ENCODE measurements around the gene MAPK8IP3.

Gene MAPK8IP3

DNA sequence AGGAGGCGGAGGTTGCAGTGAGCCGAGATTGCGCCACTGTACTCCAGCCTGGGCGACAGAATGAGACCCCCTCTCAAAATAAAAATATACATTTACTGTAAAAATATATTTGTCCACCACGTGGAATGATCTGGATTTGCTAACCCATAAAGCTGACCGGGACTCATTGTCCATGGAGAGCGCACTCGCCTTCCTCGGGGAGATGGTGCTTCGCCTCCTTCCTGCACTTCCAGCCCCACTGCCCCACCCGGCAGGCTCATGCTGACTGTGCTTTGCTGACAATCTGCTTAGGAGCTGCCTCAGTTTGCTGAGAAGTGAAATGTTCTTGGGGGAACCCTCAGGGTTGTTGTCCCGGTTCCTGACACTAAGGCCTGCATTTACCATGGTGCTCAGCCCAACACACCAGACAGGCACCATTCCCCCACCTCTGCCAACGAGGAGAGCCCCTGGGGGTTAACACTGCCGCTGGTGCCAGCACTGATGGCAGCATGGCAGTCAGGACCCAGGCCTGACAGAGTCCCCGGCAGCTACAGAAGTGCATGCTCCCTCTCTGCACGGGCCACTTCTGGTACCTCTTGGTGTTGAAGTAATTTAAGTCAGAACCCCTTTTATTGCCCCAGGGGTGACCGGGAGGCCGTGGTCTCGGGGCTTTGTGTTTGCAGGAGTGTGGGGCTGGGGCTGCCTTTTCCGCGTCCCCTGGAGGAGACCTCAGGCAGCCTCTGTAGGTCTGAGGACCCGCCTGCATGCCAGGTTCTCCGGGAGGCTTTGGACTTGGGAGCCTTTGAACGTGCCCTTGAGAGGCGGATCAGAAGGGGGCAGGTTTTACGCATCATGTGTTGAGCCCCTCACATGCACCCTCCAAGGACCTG lies 79.2 kb downstream of the MAPK8IP3 start:
- H2AK5ac ChIP-seq (ENCODE audit: low read length, severe bottlenecking): no peak overlapping the region
- WGBS: 95% methylated on average over 23 of the region's 26 CpGs
- H3K9me3 ChIP-seq (ENCODE audit: control insufficient read depth, low read length): no peaks in the 10 kb centered on the region
- H3K4me3 ChIP-seq (ENCODE audit: insufficient read depth in 1 of 2, low read depth in 1 of 2, low read length in 2 of 2): no peak overlapping the region
- H3K4me1 ChIP-seq (ENCODE audit: control insufficient read depth, insufficient read depth, low read depth, low read length): peaks cover 15% of the 10 kb centered on the region
- no peak overlapping the region for H3K4ac ChIP-seq (ENCODE audit: low read depth in 1 of 2, low read length in 2 of 2)
- no peak overlapping the region for H2AFZ ChIP-seq (ENCODE audit: low read depth, low read length)
- no peak overlapping the region for H3K4me2 ChIP-seq (ENCODE audit: low read length, poor library complexity, severe bottlenecking)
- no peak overlapping the region for H2BK5ac ChIP-seq (ENCODE audit: low read depth, low read length, poor library complexity, severe bottlenecking)
- no peak overlapping the region for H4K91ac ChIP-seq (ENCODE audit: low read length)
- H3K27me3 ChIP-seq (ENCODE audit: control insufficient read depth in 1 of 2, insufficient read depth in 1 of 2, low read length in 2 of 2): no peaks in the 10 kb centered on the region
- DNase-seq: no peak
- H3K27ac ChIP-seq (ENCODE audit: low read length, poor library complexity, severe bottlenecking): no peak overlapping the region
- H2BK15ac ChIP-seq (ENCODE audit: low read depth, poor library complexity, severe bottlenecking): no peak overlapping the region
- peaks cover 45% of the 10 kb centered on the region for H3K79me1 ChIP-seq (replicated peaks; ENCODE audit: low read length, poor library complexity, severe bottlenecking)
- H3K36me3 ChIP-seq (ENCODE audit: control insufficient read depth in 1 of 2, insufficient read depth in 2 of 2, low read depth in 1 of 2, low read length in 2 of 2): peaks cover 30 to 62% of the 10 kb centered on the region in 2 experiments
- no peak overlapping the region for H3K23ac ChIP-seq (ENCODE audit: low read length in 2 of 2)
- H3K14ac ChIP-seq (ENCODE audit: low read length in 2 of 2): no peak overlapping the region
- H2BK12ac ChIP-seq (ENCODE audit: low read length in 2 of 2): no peak overlapping the region
- no peak overlapping the region for H2BK120ac ChIP-seq (ENCODE audit: low read depth, low read length)
- no peak overlapping the region for H4K8ac ChIP-seq (ENCODE audit: low read length)
- no peak overlapping the region for H3K9ac ChIP-seq (ENCODE audit: low read length)
- no peak overlapping the region for H3K18ac ChIP-seq (ENCODE audit: low read depth in 1 of 2, low read length in 2 of 2)

GRCh38 chr16:1785846-1786170 lies 79.8 kb downstream of the MAPK8IP3 start:
- no peak overlapping the region for H3K4ac ChIP-seq (ENCODE audit: low read depth in 1 of 2, low read length in 2 of 2)
- H2AFZ ChIP-seq (ENCODE audit: low read depth, low read length): no peak overlapping the region
- DNase-seq: no peak
- no peak overlapping the region for H3K27ac ChIP-seq (ENCODE audit: low read length, poor library complexity, severe bottlenecking)
- no peak overlapping the region for H2AK5ac ChIP-seq (ENCODE audit: low read length, severe bottlenecking)
- H3K4me2 ChIP-seq (ENCODE audit: low read length, poor library complexity, severe bottlenecking): no peak overlapping the region
- peaks cover 15% of the 10 kb centered on the region for H3K4me1 ChIP-seq (ENCODE audit: control insufficient read depth, insufficient read depth, low read depth, low read length)
- H3K36me3 ChIP-seq (ENCODE audit: control insufficient read depth in 1 of 2, insufficient read depth in 2 of 2, low read depth in 1 of 2, low read length in 2 of 2): peaks cover 24 to 64% of the 10 kb centered on the region in 2 experiments
- H2BK5ac ChIP-seq (ENCODE audit: low read depth, low read length, poor library complexity, severe bottlenecking): no peak overlapping the region
- H3K18ac ChIP-seq (ENCODE audit: low read depth in 1 of 2, low read length in 2 of 2): no peak overlapping the region
- H3K23ac ChIP-seq (ENCODE audit: low read length in 2 of 2): no peak overlapping the region
- H3K9ac ChIP-seq (ENCODE audit: low read length): no peak overlapping the region
- H3K9me3 ChIP-seq (ENCODE audit: control insufficient read depth, low read length): no peaks in the 10 kb centered on the region
- peaks cover 46% of the 10 kb centered on the region for H3K79me1 ChIP-seq (replicated peaks; ENCODE audit: low read length, poor library complexity, severe bottlenecking)
- H4K8ac ChIP-seq (ENCODE audit: low read length): no peak overlapping the region
- no peak overlapping the region for H2BK15ac ChIP-seq (ENCODE audit: low read depth, poor library complexity, severe bottlenecking)
- H3K27me3 ChIP-seq (ENCODE audit: control insufficient read depth in 1 of 2, insufficient read depth in 1 of 2, low read length in 2 of 2): no peaks in the 10 kb centered on the region
- no peak overlapping the region for H2BK12ac ChIP-seq (ENCODE audit: low read length in 2 of 2)
- no peak overlapping the region for H2BK120ac ChIP-seq (ENCODE audit: low read depth, low read length)
- 95% methylated on average over 14 of the region's 14 CpGs for WGBS
- H3K14ac ChIP-seq (ENCODE audit: low read length in 2 of 2): no peak overlapping the region
- H4K91ac ChIP-seq (ENCODE audit: low read length): no peak overlapping the region
- no peak overlapping the region for H3K4me3 ChIP-seq (ENCODE audit: insufficient read depth in 1 of 2, low read depth in 1 of 2, low read length in 2 of 2)

DNA sequence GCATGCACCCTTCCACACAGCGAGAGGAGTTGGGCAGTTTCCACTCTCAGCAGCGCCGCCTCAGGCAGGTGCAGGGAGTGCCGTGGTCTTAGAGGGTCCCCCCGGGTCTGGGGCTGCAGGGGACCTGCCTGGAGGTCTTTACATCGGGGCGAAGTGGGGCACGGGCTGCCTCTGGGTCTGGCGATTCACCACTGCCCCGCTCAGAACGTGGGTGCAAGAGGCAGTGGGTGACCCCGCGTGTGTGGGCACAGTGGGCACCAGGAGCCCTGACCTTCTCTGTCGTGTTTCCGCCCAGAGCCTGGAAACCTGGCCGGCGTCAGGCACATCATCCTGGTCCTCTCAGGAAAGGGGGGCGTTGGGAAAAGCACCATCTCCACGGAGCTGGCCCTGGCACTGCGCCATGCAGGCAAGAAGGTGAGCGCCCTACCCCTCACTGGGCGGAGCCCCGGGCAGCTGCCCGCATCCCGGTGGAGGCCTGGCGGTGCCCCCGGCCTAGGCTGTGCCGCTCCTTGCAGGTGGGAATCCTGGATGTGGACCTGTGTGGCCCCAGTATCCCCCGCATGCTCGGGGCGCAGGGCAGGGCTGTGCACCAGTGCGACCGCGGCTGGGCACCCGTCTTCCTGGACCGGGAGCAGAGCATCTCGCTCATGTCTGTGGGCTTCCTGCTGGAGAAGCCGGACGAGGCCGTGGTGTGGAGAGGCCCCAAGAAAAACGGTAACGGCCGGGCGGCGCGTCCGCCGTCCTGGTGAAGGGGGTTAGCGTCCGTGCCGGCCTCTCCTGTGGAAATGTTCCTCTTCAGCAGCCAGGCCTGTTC lies 80.5 kb downstream of the MAPK8IP3 start:
- Histone ChIP-seq H3K4me3 (ENCODE audit: insufficient read depth in 1 of 2, low read depth in 1 of 2, low read length in 2 of 2) (no peak overlapping the region), H4K91ac (ENCODE audit: low read length) (peak overlapping the region; percentile 40), H3K4me1 (ENCODE audit: control insufficient read depth, insufficient read depth, low read depth, low read length) (peaks cover 11% of the 10 kb centered on the region), H3K36me3 (ENCODE audit: control insufficient read depth in 1 of 2, insufficient read depth in 2 of 2, low read depth in 1 of 2, low read length in 2 of 2) (peaks cover 26 to 65% of the 10 kb centered on the region in 2 experiments), H3K27ac (ENCODE audit: low read length, poor library complexity, severe bottlenecking) (no peak overlapping the region), H3K79me1 (replicated peaks; ENCODE audit: low read length, poor library complexity, severe bottlenecking) (peaks cover 43% of the 10 kb centered on the region), H3K18ac (ENCODE audit: low read depth in 1 of 2, low read length in 2 of 2) (no peak overlapping the region), H3K14ac (ENCODE audit: low read length in 2 of 2) (no peak overlapping the region), H2AFZ (ENCODE audit: low read depth, low read length) (no peak overlapping the region), H4K8ac (ENCODE audit: low read length) (no peak overlapping the region), H3K23ac (ENCODE audit: low read length in 2 of 2) (no peak overlapping the region), H3K9me3 (ENCODE audit: control insufficient read depth, low read length) (no peaks in the 10 kb centered on the region), H2BK120ac (ENCODE audit: low read depth, low read length) (no peak overlapping the region), H3K4ac (ENCODE audit: low read depth in 1 of 2, low read length in 2 of 2) (no peak overlapping the region), H2BK12ac (ENCODE audit: low read length in 2 of 2) (no peak overlapping the region), H2BK15ac (ENCODE audit: low read depth, poor library complexity, severe bottlenecking) (no peak overlapping the region), H3K9ac (ENCODE audit: low read length) (no peak overlapping the region), H3K4me2 (ENCODE audit: low read length, poor library complexity, severe bottlenecking) (no peak overlapping the region), H3K27me3 (ENCODE audit: control insufficient read depth in 1 of 2, insufficient read depth in 1 of 2, low read length in 2 of 2) (no peaks in the 10 kb centered on the region), H2AK5ac (ENCODE audit: low read length, severe bottlenecking) (no peak overlapping the region), H2BK5ac (ENCODE audit: low read depth, low read length, poor library complexity, severe bottlenecking) (no peak overlapping the region)
- 94% methylated on average over 51 of the region's 51 CpGs for WGBS
- no peak for DNase-seq

- Histone ChIP-seq H3K9ac (ENCODE audit: low read length) (no peak overlapping the region), H3K18ac (ENCODE audit: low read depth in 1 of 2, low read length in 2 of 2) (no peak overlapping the region), H3K27ac (ENCODE audit: low read length, poor library complexity, severe bottlenecking) (no peak overlapping the region), H2BK15ac (ENCODE audit: low read depth, poor library complexity, severe bottlenecking) (no peak overlapping the region), H2AFZ (ENCODE audit: low read depth, low read length) (no peak overlapping the region), H3K79me1 (replicated peaks; ENCODE audit: low read length, poor library complexity, severe bottlenecking) (peaks cover 43% of the 10 kb centered on the region), H3K23ac (ENCODE audit: low read length in 2 of 2) (no peak overlapping the region), H4K91ac (ENCODE audit: low read length) (no peak overlapping the region), H3K4me1 (ENCODE audit: control insufficient read depth, insufficient read depth, low read depth, low read length) (peaks cover 7% of the 10 kb centered on the region), H3K14ac (ENCODE audit: low read length in 2 of 2) (no peak overlapping the region), H3K9me3 (ENCODE audit: control insufficient read depth, low read length) (no peaks in the 10 kb centered on the region), H2AK5ac (ENCODE audit: low read length, severe bottlenecking) (no peak overlapping the region), H3K4me3 (ENCODE audit: insufficient read depth in 1 of 2, low read depth in 1 of 2, low read length in 2 of 2) (no peak overlapping the region), H2BK120ac (ENCODE audit: low read depth, low read length) (no peak overlapping the region), H3K36me3 (ENCODE audit: control insufficient read depth in 1 of 2, insufficient read depth in 2 of 2, low read depth in 1 of 2, low read length in 2 of 2) (peaks cover 27 to 70% of the 10 kb centered on the region in 2 experiments), H4K8ac (ENCODE audit: low read length) (no peak overlapping the region), H3K4ac (ENCODE audit: low read depth in 1 of 2, low read length in 2 of 2) (no peak overlapping the region), H2BK5ac (ENCODE audit: low read depth, low read length, poor library complexity, severe bottlenecking) (no peak overlapping the region), H3K4me2 (ENCODE audit: low read length, poor library complexity, severe bottlenecking) (no peak overlapping the region), H2BK12ac (ENCODE audit: low read length in 2 of 2) (no peak overlapping the region), H3K27me3 (ENCODE audit: control insufficient read depth in 1 of 2, insufficient read depth in 1 of 2, low read length in 2 of 2) (no peaks in the 10 kb centered on the region)
- no peak for DNase-seq
- 95% methylated on average over 6 of the region's 6 CpGs for WGBS
Measured at GRCh38 chr16:1787056-1787321, 81.0 kb downstream of the MAPK8IP3 start.

All from mesenchymal stem cell (in vitro differentiated cells and primary cell).